ENCODE results near the gene A2ML1. TPM values are rescaled to one million over a fixed set of nuclear protein-coding genes. Genes with fewer than 3 reads are reported as not detected.
"Not testable (repeated sequence)": the region's sequence is repeated elsewhere in the genome, so short reads cannot be mapped to it uniquely, and the experiment has no call there.

The A2ML1 gene
- total RNA-seq, 1 donor from 2014 or later: not detected

- not testable (repeated sequence) for H3K9me3 ChIP-seq (ENCODE audit: insufficient read depth, low read depth, low read length); H3K79me2 ChIP-seq (ENCODE audit: insufficient read depth, low read length); H3K4me1 ChIP-seq (ENCODE audit: insufficient read depth, low read length); H3K4me3 ChIP-seq (ENCODE audit: insufficient read depth, low read depth, low read length); H3K4me2 ChIP-seq (ENCODE audit: low read length); H3K4me1 Mint-ChIP-seq (ENCODE audit: low read depth, unreplicated experiment); H3K9me3 Mint-ChIP-seq (ENCODE audit: unreplicated experiment); H3K36me3 Mint-ChIP-seq (ENCODE audit: low read depth, unreplicated experiment); DNase-seq (ENCODE audit: low read depth); H3K27ac ChIP-seq (ENCODE audit: low read depth, low read length); H3K36me3 ChIP-seq (ENCODE audit: insufficient read depth, low read length); H4K20me1 ChIP-seq (ENCODE audit: insufficient read depth, low read length); FAIRE-seq; H2AFZ ChIP-seq (ENCODE audit: low read depth, low read length); H3K4me3 Mint-ChIP-seq (ENCODE audit: unreplicated experiment); H3K9ac ChIP-seq (ENCODE audit: low read length); H3K27me3 Mint-ChIP-seq (ENCODE audit: low read depth, unreplicated experiment); H3K27me3 ChIP-seq (ENCODE audit: insufficient read depth, low read length); H3K27ac Mint-ChIP-seq (ENCODE audit: unreplicated experiment)
These were observed 17.6 kb upstream of the A2ML1 start for GRCh38 chr12:8804833-8805232.

- H3K4me3 Mint-ChIP-seq (ENCODE audit: unreplicated experiment); H3K36me3 Mint-ChIP-seq (ENCODE audit: low read depth, unreplicated experiment); FAIRE-seq; H3K4me3 ChIP-seq (ENCODE audit: insufficient read depth, low read depth, low read length); H3K27ac Mint-ChIP-seq (ENCODE audit: unreplicated experiment); H3K4me1 Mint-ChIP-seq (ENCODE audit: low read depth, unreplicated experiment); H3K79me2 ChIP-seq (ENCODE audit: insufficient read depth, low read length); H3K36me3 ChIP-seq (ENCODE audit: insufficient read depth, low read length); H3K9me3 ChIP-seq (ENCODE audit: insufficient read depth, low read depth, low read length); H3K4me2 ChIP-seq (ENCODE audit: low read length); H3K27me3 Mint-ChIP-seq (ENCODE audit: low read depth, unreplicated experiment); DNase-seq (ENCODE audit: low read depth); H3K27ac ChIP-seq (ENCODE audit: low read depth, low read length); H2AFZ ChIP-seq (ENCODE audit: low read depth, low read length); H3K9me3 Mint-ChIP-seq (ENCODE audit: unreplicated experiment); H3K27me3 ChIP-seq (ENCODE audit: insufficient read depth, low read length); H3K4me1 ChIP-seq (ENCODE audit: insufficient read depth, low read length); H3K9ac ChIP-seq (ENCODE audit: low read length); H4K20me1 ChIP-seq (ENCODE audit: insufficient read depth, low read length): not testable (repeated sequence)
These were observed 16.9 kb upstream of the A2ML1 start for GRCh38 chr12:8805487-8805886.

DNA sequence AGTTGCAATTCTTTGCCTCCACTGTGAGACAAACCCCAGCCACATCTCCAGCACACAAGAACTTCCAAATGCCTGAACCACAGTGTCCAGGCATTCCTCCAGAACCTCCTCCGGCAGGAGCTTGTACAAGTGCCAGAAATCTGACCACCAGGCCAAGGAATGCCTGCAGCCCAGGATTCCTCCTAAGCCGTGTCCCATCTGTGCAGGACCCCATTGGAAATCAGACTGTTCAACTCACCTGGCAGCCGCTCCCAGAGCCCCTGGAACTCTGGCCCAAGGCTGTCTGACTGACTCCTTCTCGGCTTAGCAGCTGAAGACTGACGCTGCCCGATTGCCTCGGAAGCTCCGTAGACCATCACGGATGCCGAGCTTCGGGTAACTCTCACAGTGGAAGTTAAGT, 15.3 kb upstream of the A2ML1 start:
- H3K4me3 ChIP-seq (ENCODE audit: insufficient read depth, low read depth, low read length); H3K27ac ChIP-seq (ENCODE audit: low read depth, low read length); H3K9ac ChIP-seq (ENCODE audit: low read length); H3K4me1 ChIP-seq (ENCODE audit: insufficient read depth, low read length); H3K4me2 ChIP-seq (ENCODE audit: low read length); H3K36me3 Mint-ChIP-seq (ENCODE audit: low read depth, unreplicated experiment); H3K36me3 ChIP-seq (ENCODE audit: insufficient read depth, low read length); H2AFZ ChIP-seq (ENCODE audit: low read depth, low read length); FAIRE-seq; H3K9me3 ChIP-seq (ENCODE audit: insufficient read depth, low read depth, low read length); H3K27me3 ChIP-seq (ENCODE audit: insufficient read depth, low read length); H3K79me2 ChIP-seq (ENCODE audit: insufficient read depth, low read length); H3K27me3 Mint-ChIP-seq (ENCODE audit: low read depth, unreplicated experiment); H3K4me3 Mint-ChIP-seq (ENCODE audit: unreplicated experiment); H4K20me1 ChIP-seq (ENCODE audit: insufficient read depth, low read length); H3K9me3 Mint-ChIP-seq (ENCODE audit: unreplicated experiment); H3K4me1 Mint-ChIP-seq (ENCODE audit: low read depth, unreplicated experiment): not testable (repeated sequence)
- peak; percentile 61 for DNase-seq (ENCODE audit: low read depth)
- peak overlapping the region; percentile 64 for H3K27ac Mint-ChIP-seq (ENCODE audit: unreplicated experiment)

- H3K9ac ChIP-seq (ENCODE audit: low read length); H3K36me3 Mint-ChIP-seq (ENCODE audit: low read depth, unreplicated experiment); H3K27me3 Mint-ChIP-seq (ENCODE audit: low read depth, unreplicated experiment); H3K9me3 Mint-ChIP-seq (ENCODE audit: unreplicated experiment); DNase-seq (ENCODE audit: low read depth); H3K27ac Mint-ChIP-seq (ENCODE audit: unreplicated experiment); H4K20me1 ChIP-seq (ENCODE audit: insufficient read depth, low read length); H3K27ac ChIP-seq (ENCODE audit: low read depth, low read length); H3K4me1 Mint-ChIP-seq (ENCODE audit: low read depth, unreplicated experiment); H2AFZ ChIP-seq (ENCODE audit: low read depth, low read length); H3K79me2 ChIP-seq (ENCODE audit: insufficient read depth, low read length); H3K9me3 ChIP-seq (ENCODE audit: insufficient read depth, low read depth, low read length); H3K36me3 ChIP-seq (ENCODE audit: insufficient read depth, low read length); FAIRE-seq; H3K4me2 ChIP-seq (ENCODE audit: low read length); H3K27me3 ChIP-seq (ENCODE audit: insufficient read depth, low read length); H3K4me3 ChIP-seq (ENCODE audit: insufficient read depth, low read depth, low read length); H3K4me3 Mint-ChIP-seq (ENCODE audit: unreplicated experiment); H3K4me1 ChIP-seq (ENCODE audit: insufficient read depth, low read length): not testable (repeated sequence)
These were observed 12.3 kb upstream of the A2ML1 start for GRCh38 chr12:8810112-8810511.

All from astrocyte (in vitro differentiated cells and primary cell).